Liver (tissue), 9 donors: Measurements from ENCODE around the gene PSRC1. TPM values are rescaled to one million over a fixed set of nuclear protein-coding genes. Genes with fewer than 3 reads are reported as not detected.

Experiments used
- DNase-seq: peaks from one replicate; pipeline ENCODE4 v3.0.0-alpha.2; 2017; ENCODE audit warnings: low spot score
- H3K27ac ChIP-seq, 2 donors: one replicate each; pipeline ENCODE4 v1.7.0; 2013; ENCODE audit warnings: inconsistent platforms in 2 of 2, low read length in 2 of 2, control low read depth in 1 of 2, low read depth in 1 of 2, mild to moderate bottlenecking in 1 of 2
- H3K27me3 ChIP-seq, 4 donors: one replicate each; pipeline versions ENCODE4 v1.6.1 to v1.7.0; 2013; ENCODE audit warnings: low read length in 3 of 4, inconsistent platforms in 1 of 4, mild to moderate bottlenecking in 1 of 4, moderate library complexity in 1 of 4; ENCODE audit not compliant: control insufficient read depth in 4 of 4, insufficient read depth in 4 of 4
- H3K36me3 ChIP-seq, 4 donors: one replicate each; pipeline versions ENCODE4 v1.6.1 to v1.7.0; 2013; ENCODE audit warnings: low read length in 3 of 4, mild to moderate bottlenecking in 3 of 4, low read depth in 1 of 4, moderate library complexity in 1 of 4; ENCODE audit not compliant: control insufficient read depth in 4 of 4, insufficient read depth in 3 of 4
- H3K4me1 ChIP-seq, 4 donors: one replicate each; pipeline versions ENCODE4 v1.6.1 to v1.7.0; 2013; ENCODE audit warnings: low read length in 3 of 4, mild to moderate bottlenecking in 3 of 4, moderate library complexity in 1 of 4; ENCODE audit not compliant: control insufficient read depth in 4 of 4, insufficient read depth in 4 of 4
- H3K4me3 ChIP-seq, 3 donors: one replicate each; pipeline versions ENCODE4 v1.6.1 to v1.7.0; 2013; ENCODE audit warnings: low read length in 3 of 3, control low read depth in 1 of 3, low read depth in 1 of 3, mild to moderate bottlenecking in 1 of 3
- H3K9ac ChIP-seq, 2 donors: one replicate each; pipeline ENCODE4 v1.7.0; 2013; ENCODE audit warnings: low read length in 2 of 2, mild to moderate bottlenecking in 2 of 2, moderate library complexity in 2 of 2, control low read depth in 1 of 2, low read depth in 1 of 2
- H3K9me3 ChIP-seq, 4 donors: one replicate each; pipeline versions ENCODE4 v1.6.1 to v1.7.0; 2013; ENCODE audit warnings: low read length in 3 of 4; ENCODE audit not compliant: control insufficient read depth in 4 of 4
- EGR1 ChIP-seq, 2 donors: IDR thresholded peaks; 2 replicates each; pipeline ENCODE4 v1.6.1; 2016 to 2018; ENCODE audit warnings: antibody characterized with exemption in 2 of 2, low read depth in 2 of 2
- FOXA1 ChIP-seq: IDR thresholded peaks from 2 replicates; pipeline ENCODE4 v1.6.1; 2016; ENCODE audit warnings: antibody characterized with exemption
- HNF4A ChIP-seq, 2 donors: conservative IDR thresholded peaks; 2 replicates each; pipeline ENCODE4 v1.6.1; 2016; ENCODE audit warnings: antibody characterized with exemption in 2 of 2, mild to moderate bottlenecking in 2 of 2
- HNF4G ChIP-seq: IDR thresholded peaks from 2 replicates; pipeline ENCODE4 v1.6.1; 2016; ENCODE audit warnings: antibody characterized with exemption
- JUND ChIP-seq, 2 donors: IDR thresholded peaks; 2 replicates each; pipeline ENCODE4 v1.6.1; 2016; ENCODE audit warnings: antibody characterized with exemption in 2 of 2
- NR2F2 ChIP-seq: IDR thresholded peaks from 2 replicates; pipeline ENCODE4 v1.6.1; 2016; ENCODE audit warnings: antibody characterized with exemption
- RAD21 ChIP-seq, 2 donors: IDR thresholded peaks; 2 replicates each; pipeline ENCODE4 v1.6.1; 2016; ENCODE audit warnings: antibody characterized with exemption in 2 of 2, mild to moderate bottlenecking in 2 of 2
- RXRA ChIP-seq, 2 donors: IDR thresholded peaks; 2 replicates each; pipeline ENCODE4 v1.6.1; 2017 to 2018; ENCODE audit warnings: antibody characterized with exemption in 2 of 2, mild to moderate bottlenecking in 1 of 2
- SP1 ChIP-seq: IDR thresholded peaks from 2 replicates; pipeline ENCODE4 v1.6.1; 2018; ENCODE audit warnings: antibody characterized with exemption, mild to moderate bottlenecking
- TAF1 ChIP-seq: conservative IDR thresholded peaks from 2 replicates; pipeline ENCODE4 v1.6.1; 2016; ENCODE audit warnings: antibody characterized with exemption, mild to moderate bottlenecking
- YY1 ChIP-seq: IDR thresholded peaks from 2 replicates; pipeline ENCODE4 v1.6.1; 2016; ENCODE audit warnings: antibody characterized with exemption, mild to moderate bottlenecking
- WGBS: extraction: QIAGEN DNeasy Blood & Tissue Kit; methylation state at CpG from one replicate; pipeline ENCODE4 v1.1.7; 2013; 5-methylcytosine and 5-hydroxymethylcytosine counted together
- polyA plus RNA-seq, 2 donors: library from polyadenylated mRNA; stranded (reverse) in 1 of 2; unstranded in 1 of 2; fragments of 200-250 nt in 1 of 2; fragments of >200 nt in 1 of 2; fragmentation: Nextera tagmentation in 1 of 2; extraction: Ambion mirVana in 1 of 2; gene quantifications; one replicate each; pipeline versions ENCODE4 v1.2.1 to v1.2.3, GENCODE V29; 2013 to 2015
- total RNA-seq, 2 donors: library from RNA; depleted of rRNA; stranded (reverse); fragments of >200 nt; gene quantifications; one replicate each; pipeline ENCODE4 v1.2.3, GENCODE V29; 2014
- TF ChIP-seq, protein P1 (sequence below): fragments of 150-350 bp; IDR thresholded peaks from 2 replicates; pipeline ENCODE4 v1.5.1; 2017; ENCODE audit warnings: improper control_type of control experiment, low read depth, low read length; ENCODE audit not compliant: missing input control
- TF ChIP-seq, protein P2 (sequence below): IDR thresholded peaks from 2 replicates; pipeline ENCODE4 v1.6.1; 2016; ENCODE audit warnings: antibody characterized with exemption
- TF ChIP-seq, protein P3 (sequence below): IDR thresholded peaks from 2 replicates; pipeline ENCODE4 v1.6.1; 2016; ENCODE audit warnings: antibody characterized with exemption, mild to moderate bottlenecking
- TF ChIP-seq, protein P4 (sequence below): IDR thresholded peaks from 2 replicates; pipeline ENCODE4 v1.6.1; 2016; ENCODE audit warnings: antibody characterized with exemption
- donor health status: healthy.
- donor health status: healthy.
- donor health status: healthy.
- donor health status: healthy.
- donor health status: healthy.

The PSRC1 gene
- total and polyA plus RNA-seq, 4 donors: 0.25 to 2.6 (median 1.1) TPM

DNA sequence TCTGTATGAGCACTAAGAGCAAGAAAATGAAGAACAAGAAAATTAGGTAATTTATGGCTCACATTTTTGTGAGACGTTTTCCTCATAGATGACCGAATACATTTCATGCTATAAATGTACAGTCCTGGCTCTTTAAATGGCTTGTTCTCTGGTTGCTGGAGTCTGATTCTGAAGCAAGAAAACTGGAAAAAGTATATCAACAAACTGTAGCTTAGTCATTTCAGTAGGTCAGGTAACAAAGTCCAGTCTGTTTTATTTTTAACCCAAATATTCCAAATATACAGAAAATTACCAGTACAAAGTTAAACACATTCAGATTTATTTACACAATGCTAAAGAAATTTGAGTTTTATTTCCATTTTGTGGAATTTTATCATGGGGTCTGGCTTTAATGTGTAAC lies 26.4 kb upstream of the PSRC1 start:
- Histone ChIP-seq H3K4me1 (peaks cover 0 to 19% (median 8%) of the 10 kb centered on the region in 4 donors), H3K27ac (no peak overlapping the region), H3K9me3 (no peaks in the 10 kb centered on the region), H3K9ac (no peak overlapping the region), H3K4me3 (no peak overlapping the region), H3K27me3 (no peaks in the 10 kb centered on the region), H3K36me3 (no peaks in the 10 kb centered on the region)
- no peak for DNase-seq
- 51% methylated on average over 2 of the region's 2 CpGs for WGBS
- TF ChIP-seq SP1 (peak; percentile 65), RAD21 (IDR thresholded peaks at IDR 0.05) (peak in 1 of 2 donors; percentile 5), HNF4G (peak; percentile 22), EGR1 (IDR thresholded peaks at IDR 0.05; ENCODE audit: low read depth in 2 of 2) (no peak), HNF4A (conservative IDR thresholded peaks at IDR 0.05) (peak; percentile 72 to 75), JUND (IDR thresholded peaks at IDR 0.05) (peak; percentile 26 to 46)
- TF ChIP-seq, protein P1, sequence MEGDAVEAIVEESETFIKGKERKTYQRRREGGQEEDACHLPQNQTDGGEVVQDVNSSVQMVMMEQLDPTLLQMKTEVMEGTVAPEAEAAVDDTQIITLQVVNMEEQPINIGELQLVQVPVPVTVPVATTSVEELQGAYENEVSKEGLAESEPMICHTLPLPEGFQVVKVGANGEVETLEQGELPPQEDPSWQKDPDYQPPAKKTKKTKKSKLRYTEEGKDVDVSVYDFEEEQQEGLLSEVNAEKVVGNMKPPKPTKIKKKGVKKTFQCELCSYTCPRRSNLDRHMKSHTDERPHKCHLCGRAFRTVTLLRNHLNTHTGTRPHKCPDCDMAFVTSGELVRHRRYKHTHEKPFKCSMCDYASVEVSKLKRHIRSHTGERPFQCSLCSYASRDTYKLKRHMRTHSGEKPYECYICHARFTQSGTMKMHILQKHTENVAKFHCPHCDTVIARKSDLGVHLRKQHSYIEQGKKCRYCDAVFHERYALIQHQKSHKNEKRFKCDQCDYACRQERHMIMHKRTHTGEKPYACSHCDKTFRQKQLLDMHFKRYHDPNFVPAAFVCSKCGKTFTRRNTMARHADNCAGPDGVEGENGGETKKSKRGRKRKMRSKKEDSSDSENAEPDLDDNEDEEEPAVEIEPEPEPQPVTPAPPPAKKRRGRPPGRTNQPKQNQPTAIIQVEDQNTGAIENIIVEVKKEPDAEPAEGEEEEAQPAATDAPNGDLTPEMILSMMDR: no peak
- TF ChIP-seq, protein P2, sequence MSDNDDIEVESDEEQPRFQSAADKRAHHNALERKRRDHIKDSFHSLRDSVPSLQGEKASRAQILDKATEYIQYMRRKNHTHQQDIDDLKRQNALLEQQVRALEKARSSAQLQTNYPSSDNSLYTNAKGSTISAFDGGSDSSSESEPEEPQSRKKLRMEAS: no peak

DNA sequence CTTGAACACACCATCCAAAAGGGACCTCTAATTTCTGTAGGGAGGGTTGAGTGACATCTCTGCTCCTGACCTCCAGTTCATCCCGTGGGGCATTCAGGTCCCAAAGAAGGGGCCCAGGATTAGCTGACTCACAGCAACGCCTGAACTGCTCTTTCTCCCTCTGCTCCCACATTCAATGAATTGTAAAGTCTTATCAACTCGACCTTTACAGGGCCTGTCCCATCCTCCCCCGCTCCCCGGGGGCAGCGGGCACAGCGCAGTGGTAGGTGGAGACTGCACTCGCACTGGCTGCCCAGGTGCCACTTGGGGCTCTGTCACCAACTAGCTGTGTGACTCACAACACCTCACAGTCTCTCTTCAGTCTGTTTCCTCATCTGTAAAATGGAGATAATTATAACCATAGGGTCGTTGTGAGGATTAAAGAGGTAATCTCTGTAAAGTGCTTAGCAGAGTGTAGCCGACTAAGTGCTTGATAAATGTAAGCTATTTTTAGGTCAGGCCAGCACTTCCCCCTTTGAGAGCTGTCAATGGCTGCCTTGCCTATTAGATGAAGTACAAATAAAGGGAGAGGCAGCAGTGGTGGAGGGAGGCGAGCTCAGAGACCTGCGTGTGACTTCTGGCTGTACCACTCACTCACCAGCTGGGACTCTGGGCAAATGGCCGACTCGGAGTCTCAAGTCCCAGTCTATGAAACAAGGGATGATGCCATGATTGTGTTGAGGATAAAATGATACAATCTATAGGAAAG lies 24.5 kb upstream of the PSRC1 start:
- no peak for DNase-seq
- WGBS: 77% methylated on average over 14 of the region's 14 CpGs
- no peaks in the 10 kb centered on the region for H3K9me3 ChIP-seq
- H3K27me3 ChIP-seq: no peaks in the 10 kb centered on the region
- TF ChIP-seq, protein P3, sequence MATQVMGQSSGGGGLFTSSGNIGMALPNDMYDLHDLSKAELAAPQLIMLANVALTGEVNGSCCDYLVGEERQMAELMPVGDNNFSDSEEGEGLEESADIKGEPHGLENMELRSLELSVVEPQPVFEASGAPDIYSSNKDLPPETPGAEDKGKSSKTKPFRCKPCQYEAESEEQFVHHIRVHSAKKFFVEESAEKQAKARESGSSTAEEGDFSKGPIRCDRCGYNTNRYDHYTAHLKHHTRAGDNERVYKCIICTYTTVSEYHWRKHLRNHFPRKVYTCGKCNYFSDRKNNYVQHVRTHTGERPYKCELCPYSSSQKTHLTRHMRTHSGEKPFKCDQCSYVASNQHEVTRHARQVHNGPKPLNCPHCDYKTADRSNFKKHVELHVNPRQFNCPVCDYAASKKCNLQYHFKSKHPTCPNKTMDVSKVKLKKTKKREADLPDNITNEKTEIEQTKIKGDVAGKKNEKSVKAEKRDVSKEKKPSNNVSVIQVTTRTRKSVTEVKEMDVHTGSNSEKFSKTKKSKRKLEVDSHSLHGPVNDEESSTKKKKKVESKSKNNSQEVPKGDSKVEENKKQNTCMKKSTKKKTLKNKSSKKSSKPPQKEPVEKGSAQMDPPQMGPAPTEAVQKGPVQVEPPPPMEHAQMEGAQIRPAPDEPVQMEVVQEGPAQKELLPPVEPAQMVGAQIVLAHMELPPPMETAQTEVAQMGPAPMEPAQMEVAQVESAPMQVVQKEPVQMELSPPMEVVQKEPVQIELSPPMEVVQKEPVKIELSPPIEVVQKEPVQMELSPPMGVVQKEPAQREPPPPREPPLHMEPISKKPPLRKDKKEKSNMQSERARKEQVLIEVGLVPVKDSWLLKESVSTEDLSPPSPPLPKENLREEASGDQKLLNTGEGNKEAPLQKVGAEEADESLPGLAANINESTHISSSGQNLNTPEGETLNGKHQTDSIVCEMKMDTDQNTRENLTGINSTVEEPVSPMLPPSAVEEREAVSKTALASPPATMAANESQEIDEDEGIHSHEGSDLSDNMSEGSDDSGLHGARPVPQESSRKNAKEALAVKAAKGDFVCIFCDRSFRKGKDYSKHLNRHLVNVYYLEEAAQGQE: no peak
- TF ChIP-seq RAD21 (IDR thresholded peaks at IDR 0.05) (no peak), FOXA1 (no peak), YY1 (no peak), TAF1 (no peak), RXRA (IDR thresholded peaks at IDR 0.05) (no peak), NR2F2 (no peak), JUND (IDR thresholded peaks at IDR 0.05) (no peak)
- TF ChIP-seq, protein P4, sequence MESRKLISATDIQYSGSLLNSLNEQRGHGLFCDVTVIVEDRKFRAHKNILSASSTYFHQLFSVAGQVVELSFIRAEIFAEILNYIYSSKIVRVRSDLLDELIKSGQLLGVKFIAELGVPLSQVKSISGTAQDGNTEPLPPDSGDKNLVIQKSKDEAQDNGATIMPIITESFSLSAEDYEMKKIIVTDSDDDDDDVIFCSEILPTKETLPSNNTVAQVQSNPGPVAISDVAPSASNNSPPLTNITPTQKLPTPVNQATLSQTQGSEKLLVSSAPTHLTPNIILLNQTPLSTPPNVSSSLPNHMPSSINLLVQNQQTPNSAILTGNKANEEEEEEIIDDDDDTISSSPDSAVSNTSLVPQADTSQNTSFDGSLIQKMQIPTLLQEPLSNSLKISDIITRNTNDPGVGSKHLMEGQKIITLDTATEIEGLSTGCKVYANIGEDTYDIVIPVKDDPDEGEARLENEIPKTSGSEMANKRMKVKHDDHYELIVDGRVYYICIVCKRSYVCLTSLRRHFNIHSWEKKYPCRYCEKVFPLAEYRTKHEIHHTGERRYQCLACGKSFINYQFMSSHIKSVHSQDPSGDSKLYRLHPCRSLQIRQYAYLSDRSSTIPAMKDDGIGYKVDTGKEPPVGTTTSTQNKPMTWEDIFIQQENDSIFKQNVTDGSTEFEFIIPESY: no peak
- TF ChIP-seq, protein P2: no peak
- no peak overlapping the region for H3K4me3 ChIP-seq
- H3K9ac ChIP-seq: no peak overlapping the region
- no peaks in the 10 kb centered on the region for H3K36me3 ChIP-seq
- no peak overlapping the region for H3K27ac ChIP-seq
- H3K4me1 ChIP-seq: peaks cover 0 to 11% (median 4%) of the 10 kb centered on the region in 4 donors
